NCI-H460 (cell line): Measurements from ENCODE around the gene CCDC82. TPM values are rescaled to one million over a fixed set of nuclear protein-coding genes. Genes with fewer than 3 reads are reported as not detected.
A peak's percentile ranks its signal among the peaks of the same experiment; 100 is the strongest.

ENCODE experiments used
- DNase-seq: peaks from one replicate; pipeline ENCODE4 v3.0.0-alpha.2; 2016; ENCODE audit warnings: low read depth; ENCODE audit errors: extremely low read depth
- total RNA-seq: library from RNA; depleted of rRNA; stranded (reverse); fragments of >200 nt; shearing (Covaris generic); gene quantifications from 2 replicates; pipeline ENCODE4 v1.2.3, GENCODE V29; 2014

CCDC82 gene
- total RNA-seq, 1 experiment from 2014 or later = 16.3 TPM

DNA sequence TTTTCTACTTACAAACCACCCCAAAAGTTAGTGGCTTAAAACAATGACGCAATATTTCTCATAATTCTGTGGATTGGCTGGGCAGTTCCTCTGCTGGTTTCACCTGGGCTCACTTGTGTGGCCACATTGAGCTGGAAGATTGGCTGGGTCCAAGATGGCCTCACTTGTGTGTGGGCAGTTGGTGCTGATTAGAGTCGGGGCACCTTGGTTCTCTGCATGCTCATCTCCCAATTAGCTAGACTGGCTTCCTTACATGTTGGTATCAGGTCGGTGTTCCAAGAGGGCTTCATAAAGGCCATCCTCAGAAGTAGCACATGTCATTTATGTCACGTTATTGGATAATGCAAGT lies 59.2 kb downstream of the CCDC82 start:
- DNase-seq = no peak

DNA sequence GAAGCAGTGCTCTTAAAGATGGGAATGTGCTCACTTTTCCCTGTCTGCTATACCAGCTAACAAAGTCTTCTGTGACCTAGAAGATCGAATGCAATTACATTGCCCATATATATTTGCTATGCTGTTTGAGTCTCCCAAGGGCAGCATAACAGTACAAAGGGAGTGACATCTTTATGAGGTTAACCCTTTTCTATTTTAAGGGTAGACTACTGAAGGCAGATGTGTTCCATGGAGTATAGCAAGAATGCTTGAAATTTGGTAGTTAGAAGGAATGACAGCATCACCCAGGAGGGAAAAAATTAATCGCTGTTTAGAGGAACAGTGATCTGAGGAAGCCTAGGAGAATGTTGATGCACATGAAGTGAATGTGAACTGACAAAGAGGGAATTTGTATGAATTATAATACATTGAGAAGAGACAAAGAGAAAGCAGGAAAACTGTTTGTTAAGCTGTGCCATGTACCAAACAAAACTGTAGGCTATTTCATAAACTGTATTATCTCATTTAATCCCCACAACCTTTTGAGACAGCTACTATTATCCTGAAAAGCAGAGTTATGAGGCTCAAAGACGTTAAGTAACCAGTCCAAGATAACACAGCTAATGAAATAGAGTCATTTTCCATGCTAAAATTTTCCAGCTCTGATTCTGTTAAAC lies 59.7 kb downstream of the CCDC82 start:
- DNase-seq = no peak

DNA sequence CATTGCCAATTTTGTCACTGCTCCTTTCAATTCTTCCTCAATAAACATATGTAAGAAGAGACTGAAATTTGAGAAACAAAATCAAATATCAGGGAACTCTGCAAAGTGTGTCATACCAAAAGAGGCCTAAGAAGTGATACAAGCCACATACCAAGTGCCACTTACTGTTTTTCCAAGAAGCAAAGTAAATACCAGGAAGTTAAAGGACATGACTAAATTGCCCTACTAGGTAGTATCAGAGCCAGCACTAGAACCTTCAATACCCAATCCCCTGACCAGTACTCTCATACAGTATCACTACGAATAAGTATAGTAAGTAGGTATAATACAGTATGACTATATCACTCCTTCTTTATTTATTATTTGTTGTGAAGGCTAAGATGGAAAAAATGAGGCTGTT lies 60.3 kb downstream of the CCDC82 start:
- no peak for DNase-seq

DNA sequence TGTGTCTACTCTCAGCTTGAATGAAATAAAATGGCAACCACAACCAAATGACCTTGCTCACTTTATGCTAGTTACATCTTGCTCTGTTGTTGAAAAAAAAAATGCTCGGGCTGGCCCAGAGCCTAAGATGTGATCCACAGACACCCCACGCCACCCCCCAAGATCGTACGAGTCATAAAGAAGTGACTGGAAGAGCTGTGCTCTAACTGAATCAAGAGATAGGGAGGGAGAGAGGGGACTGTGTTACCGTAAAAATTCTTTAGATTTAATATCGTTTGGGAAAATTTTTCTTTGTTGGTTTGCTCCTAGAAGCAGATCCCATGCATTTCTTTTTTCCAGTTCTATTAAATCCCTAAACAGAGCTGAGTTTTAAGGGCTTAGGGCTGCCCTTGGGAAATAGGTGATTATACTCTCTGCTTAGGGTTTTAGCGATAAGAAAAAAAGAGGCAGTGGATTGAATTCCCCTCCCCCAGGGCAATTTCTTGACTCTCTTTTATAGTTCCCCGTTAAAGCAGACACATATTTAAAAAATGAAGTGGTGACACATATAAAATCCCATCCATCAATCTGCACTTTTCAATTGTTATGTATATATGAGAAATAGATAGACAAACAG lies 61.2 kb downstream of the CCDC82 start:
- DNase-seq = no peak

DNA sequence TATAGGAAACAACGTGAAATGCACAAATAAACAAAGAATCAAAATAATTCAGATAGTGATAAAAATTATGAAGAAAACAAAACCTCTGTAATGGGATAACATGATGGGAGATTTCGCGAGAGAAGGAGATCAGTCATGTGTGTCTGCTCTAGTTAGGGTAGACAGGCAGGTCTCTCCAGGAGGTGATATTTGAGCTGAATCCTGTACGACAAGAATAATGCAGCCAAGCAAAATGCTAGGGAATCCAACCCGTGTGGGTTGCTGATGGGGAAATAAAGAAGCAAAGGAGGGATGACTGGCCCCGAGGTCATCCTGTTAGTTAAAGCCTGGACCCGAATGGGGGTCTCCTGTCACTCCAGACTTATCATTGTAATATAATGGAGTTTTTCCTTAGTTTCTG lies 62.8 kb downstream of the CCDC82 start:
- DNase-seq = no peak

DNA sequence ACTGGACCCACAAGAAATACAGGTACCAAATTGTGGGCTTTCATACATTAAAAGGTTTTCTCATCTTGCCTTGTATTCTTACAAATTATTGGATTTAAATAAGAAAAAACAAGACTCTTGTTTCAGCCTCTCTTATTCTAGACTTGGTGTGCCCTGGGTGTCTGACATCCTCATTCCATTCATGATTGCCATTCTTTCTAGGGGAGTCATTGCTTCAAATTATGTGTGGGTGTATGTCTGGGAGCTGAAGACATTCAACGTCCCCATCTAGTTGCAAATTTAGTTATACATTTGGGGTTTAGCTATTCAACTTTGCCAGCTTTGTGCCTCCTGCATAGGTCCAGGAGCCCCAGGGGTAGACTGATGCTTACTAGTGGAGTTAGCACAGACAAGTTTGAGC lies 64.8 kb downstream of the CCDC82 start:
- DNase-seq = peak; percentile 22

DNA sequence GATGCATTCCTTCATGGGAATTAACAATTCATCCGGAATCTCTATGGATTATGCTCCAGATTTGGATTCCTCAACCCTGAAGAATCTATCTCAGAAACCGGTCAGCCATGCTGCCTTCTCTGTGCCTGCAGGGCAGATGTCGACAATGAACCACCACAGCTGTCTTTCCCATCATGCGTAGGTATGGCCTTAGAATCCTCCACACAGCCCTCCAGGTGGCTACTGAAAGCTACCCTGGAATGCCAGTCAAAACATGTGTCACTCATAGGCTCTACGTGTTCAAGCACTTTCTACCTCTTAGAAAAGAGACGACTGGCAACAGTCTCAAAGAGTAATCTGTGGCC lies 66.1 kb downstream of the CCDC82 start:
- no peak for DNase-seq

DNA sequence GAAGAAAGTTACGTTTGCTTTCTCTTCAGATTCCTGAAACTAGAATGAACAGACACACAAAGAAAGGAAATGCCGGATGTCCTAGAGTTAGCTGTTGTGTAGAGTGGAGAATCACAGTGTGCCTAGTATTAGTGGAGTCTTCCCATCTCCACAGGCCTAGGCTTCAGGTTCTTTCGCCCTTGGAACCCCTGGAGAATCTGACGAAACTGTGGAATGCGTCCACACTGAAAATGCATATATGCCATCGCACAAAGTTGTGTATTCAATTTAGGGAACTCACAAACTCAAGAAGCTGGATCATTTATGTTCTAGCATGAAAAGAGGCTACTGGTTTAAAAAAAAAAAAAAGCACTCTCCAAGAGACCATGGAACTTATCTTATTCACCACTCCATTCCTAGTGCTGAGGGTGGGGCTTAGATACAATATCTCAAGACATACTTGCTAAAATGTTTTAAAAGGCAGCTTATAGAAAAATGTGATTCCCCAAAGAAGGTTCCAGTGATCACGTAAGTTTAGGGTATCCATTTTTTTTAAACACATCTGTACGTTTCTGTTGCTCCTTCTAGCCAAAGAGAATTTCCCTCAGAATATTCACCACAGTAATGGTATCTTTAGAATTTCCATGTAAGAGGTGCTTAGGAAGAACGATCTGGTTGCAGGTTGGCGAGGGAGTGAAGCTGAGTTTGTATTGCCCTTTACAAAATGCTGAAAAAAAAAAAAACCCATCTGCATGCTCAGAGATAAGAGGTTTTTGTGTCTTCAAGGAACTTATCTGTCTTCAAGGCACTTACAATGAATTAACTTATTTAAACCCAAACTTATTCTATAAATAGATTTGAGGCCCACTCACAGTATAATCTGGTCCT lies 66.7 kb downstream of the CCDC82 start:
- no peak for DNase-seq

DNA sequence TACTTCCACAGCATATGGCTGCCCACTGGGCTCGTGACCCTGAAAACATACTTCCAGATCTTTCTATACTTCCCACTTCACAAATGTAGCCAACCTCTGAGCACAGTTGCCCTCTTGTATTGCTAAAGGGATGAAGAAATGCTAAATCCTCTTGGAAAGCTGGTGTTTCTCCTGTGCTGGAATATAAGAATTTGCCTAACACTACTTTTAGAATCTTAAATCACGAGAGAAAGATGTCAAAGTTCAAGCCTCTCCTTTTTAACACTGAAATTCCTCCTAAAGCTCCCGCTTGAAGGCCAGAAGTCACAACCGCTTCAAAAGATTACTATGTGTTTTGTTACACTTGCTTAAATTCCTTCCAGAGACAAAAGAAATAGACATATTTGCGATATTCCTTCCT lies 68.6 kb downstream of the CCDC82 start:
- DNase-seq = no peak

DNA sequence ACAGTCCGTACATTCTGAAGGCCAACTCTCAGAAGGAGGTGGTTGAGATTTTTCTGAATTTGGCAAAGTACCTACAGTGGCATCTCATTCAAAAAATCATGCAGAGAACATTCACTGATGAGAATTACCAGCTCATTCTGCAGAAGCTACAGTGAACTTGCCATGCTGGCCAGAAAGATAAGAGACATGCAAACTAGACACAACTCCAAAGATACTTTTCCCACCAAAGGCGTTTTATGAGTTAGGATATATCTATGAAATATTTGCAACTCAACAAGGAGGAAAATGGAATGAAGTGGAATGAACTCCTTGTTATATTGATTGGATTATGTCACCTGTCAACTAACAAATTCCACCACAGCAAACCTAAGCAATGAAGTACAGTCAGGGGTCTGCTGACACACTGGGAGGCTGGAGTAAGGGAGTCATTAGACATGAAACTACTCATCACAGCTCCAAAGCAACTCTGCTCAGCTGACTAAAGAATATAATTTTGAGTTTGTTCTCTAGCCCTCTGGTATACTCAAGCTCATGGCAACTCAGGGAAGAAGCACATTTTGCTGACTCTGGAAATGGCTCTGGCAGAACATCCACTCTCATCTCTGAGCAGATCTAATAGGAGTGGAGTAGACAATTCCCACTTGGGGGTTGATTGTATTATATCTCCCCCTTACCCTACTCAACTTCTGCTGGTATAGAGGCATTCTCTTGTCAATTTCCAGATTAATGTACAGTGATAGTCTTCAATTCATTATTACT lies 69.6 kb downstream of the CCDC82 start:
- no peak for DNase-seq

DNA sequence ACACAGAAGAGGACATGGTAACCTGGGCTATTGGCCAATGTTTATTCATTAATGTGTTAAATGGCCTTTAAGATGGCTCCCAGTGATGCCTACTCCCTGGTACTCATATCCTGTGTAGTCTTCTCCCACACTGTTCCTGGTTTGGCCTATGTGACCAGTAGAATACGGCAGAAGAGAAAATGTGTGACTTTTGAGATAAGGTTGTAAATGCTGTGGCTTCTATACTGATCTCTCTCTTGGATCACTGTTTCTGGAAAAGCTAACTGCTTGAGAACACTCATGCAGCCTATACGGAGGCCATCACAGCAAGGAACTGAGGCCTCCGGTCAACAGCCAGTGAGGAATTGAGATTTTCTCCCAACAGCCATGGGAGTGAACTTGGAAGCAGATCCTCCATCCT lies 70.9 kb downstream of the CCDC82 start:
- DNase-seq = no peak

DNA sequence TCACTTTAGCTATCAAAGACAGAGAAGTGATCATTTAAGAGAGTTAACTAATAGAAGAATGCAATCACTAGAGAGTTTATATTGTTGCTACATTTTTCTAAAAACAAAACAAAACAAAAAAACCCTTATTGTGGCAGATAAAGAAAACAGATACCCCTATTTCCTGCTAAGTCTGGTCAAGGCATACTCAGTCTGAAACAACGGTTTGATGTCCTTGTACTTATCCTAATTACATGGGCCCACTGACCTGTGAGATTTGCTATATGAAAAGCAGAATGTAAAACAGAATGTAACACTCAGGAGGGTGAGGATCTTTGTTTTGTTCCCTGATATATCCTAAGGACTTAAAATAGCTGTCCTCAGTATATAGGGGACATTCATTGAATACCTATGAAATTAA lies 71.3 kb downstream of the CCDC82 start:
- no peak for DNase-seq

DNA sequence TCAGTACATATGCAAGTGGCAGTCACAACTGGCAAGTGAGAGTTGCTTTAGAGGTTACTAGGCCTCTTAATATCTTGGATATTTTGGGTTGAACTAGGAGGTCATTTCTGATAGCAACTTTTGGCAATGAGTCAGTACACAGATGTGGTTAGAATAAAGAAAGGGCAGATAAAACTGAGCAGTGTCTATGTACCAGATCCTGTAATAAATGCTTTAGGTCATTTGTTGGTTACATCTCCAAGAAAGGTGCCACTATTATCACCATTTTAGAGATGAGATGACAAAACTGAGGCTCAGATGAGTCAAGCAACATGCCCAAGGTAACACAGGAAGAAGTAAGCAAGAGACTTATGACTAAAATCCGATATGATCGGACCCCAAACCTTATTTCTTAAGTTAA lies 71.7 kb downstream of the CCDC82 start:
- DNase-seq = no peak

DNA sequence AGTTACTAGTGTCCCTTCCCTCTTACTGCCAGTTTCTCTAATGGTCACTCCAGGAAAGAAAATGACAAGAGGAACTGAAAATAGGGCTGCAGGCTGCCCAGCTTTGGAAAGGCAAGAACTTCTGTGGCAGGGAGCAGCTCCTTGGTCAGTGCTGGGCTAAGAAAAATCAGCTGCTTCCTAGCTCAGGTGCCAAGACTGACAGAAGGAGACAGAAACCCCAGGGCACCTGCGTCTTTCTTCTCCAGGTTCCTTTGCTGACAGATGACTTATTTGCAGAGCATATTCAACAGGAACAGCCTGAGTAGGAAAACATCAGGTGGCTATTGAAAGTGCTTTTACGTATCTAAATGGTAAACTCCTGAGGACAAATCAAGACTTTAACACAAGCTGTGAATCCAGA lies 72.1 kb downstream of the CCDC82 start:
- no peak for DNase-seq

DNA sequence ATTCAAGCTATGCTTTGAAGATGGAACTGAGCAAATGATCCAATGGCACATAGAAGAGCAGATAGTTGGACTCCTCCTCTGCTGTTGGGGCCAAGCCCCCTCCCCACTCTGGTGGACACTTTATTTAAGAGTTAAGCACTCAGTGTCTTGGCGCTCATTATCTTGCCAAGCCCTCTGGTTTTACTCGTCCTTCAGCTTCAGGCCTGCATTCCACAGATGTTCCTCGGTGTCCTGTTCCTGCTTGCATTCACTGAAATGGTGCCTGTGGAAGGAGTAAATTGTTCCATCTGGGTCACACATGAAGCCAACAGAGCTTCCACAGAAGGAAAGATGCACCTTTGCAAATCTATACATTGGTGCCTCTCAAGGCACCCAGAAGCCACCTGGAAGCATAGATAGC lies 72.8 kb downstream of the CCDC82 start:
- DNase-seq = no peak

DNA sequence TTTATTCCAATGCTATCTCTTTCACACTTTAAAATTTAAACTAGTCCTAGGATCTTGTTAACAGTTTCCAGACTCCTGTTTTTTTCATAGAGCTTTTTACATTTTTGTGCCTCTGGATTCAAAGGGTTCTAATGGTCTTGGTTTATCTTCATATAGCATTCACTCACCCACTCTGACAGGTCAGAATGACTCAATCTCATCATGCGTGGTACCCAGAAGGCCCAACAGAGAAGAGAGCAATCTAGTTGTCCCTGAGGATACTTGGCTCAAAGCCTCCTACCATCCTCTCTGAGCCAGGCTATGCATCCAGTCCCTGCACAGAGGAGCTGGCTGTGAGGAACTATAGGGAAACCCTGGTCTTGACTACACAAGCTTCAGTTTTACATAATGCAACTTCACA lies 74.2 kb downstream of the CCDC82 start:
- no peak for DNase-seq

DNA sequence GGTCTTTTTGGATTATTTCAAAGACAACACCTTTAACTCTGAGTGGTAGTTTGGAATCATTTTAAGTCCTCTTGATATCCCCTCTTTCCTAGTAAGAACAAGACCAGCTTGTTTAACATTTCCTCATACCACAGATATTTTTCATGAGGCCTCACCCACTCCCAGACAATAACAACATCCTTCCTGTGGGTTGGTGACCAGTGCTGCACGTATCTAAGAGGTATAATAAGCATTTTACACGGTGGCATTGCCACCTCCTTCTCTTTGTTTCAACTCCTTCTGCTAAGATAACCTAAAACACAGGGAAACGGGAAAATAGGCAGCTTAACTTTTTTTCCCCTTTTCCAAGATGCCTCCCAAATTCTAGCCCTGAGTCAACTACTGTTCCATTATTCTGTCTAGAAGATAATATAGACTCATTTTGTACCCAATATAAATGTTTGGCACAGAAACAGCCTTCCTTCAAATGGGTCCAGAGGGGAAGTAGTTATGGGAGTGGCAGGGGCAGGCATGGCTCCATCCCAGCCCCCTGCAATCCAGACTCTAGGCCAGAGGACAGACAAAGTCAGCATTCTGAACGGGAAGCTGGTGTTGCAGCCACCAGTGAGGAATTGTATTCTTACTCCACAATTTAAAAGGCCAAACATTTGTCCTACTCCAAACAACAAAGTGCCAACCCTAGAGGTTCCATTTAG lies 75.2 kb downstream of the CCDC82 start:
- DNase-seq = no peak

DNA sequence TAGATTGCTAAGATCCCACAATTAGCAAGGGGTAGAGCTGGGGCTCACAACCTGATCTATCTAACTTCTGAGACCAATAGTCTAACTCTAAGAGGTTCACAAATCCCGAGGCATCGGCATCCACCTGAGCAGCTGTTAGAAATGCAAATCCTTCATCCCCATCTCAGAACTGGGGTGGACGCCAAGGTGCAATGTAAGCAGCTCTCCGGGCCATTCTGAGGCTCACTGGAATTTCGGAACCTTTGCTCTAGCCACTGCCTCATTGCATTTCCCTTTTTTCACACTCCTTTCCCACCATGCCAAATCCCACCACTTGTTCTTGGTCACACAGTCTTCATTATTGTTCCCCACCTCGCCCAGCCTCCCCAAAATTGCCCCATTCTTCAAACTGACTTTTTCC lies 76.5 kb downstream of the CCDC82 start:
- DNase-seq = no peak

DNA sequence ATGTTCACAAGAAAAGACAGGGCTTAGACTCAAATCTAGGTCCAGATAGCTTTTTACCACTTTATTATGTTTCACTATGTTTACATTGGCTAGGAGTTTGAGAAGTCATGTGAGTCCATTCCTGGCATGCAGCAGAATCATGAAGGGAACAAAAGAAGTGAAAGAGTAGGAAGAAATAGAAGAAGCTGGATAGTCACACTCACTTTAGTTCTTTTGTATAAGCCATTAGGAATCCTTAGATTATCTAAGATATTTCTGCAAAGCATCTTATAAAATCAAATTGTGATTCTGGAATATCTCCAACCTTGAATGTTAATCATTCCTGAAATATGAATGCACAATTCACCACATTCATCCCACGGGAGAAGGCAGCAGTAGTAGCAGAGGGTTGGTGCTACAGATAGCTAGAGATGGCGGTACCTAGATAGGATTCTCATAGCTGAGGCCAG lies 78.6 kb downstream of the CCDC82 start:
- DNase-seq = no peak

DNA sequence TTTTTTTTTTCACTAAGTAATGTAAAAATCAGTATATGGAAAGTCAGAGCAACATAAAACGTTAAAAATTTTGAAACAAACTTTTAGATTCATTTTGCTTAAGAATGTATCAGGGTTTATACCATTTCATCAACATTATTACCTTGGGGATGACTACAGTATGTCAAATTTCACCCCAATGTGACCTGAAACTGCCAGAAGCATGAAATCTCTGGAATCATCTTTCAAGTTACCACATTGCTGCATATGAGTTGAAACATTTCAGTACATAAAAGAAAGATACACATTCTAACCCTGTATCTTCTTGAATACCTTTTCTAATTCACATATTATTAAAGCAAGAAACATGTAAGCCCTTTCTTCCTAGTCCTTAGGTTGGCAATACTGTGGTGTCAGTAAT lies 79.5 kb downstream of the CCDC82 start:
- DNase-seq = no peak

DNA sequence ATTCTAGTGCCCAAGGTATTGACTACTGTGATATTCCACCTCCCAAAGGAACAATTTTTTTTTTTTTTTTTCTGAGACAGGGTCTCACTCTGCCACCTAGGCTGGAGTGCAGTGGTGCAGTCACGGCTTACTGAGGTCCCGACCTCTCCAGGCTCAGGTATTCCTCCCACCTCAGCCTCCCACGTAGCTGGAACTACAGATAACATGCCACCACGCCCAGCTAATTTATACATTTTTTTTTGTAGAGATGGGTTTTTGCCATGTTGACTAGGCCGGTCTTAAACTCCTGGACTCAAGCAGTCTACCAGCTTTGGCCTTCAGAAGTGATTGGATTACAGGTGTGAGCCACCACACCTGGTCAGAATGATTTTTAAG lies 80.1 kb downstream of the CCDC82 start:
- no peak for DNase-seq
